Astrocyte (in vitro differentiated cells and primary cell): ENCODE results near the gene SMARCB1. TPM values are rescaled to one million over a fixed set of nuclear protein-coding genes. Genes with fewer than 3 reads are reported as not detected.

ENCODE experiments used
- DNase-seq: peaks from one replicate; pipeline ENCODE4 v3.0.0-alpha.2; 2010; ENCODE audit warnings: low read depth
- FAIRE-seq: peaks from 2 replicates; lab custom pipeline; 2011; peaks lifted over from hg19 to GRCh38; lab: Jason Lieb, UNC
- H2AFZ ChIP-seq: 2 replicates; pipeline ENCODE4 v1.6.0; 2012; ENCODE audit warnings: low read depth, low read length, inconsistent platforms
- H3K27ac ChIP-seq: 2 replicates; pipeline ENCODE4 v1.5.1; 2011; ENCODE audit warnings: low read depth, low read length, inconsistent platforms
- H3K27me3 ChIP-seq: 2 replicates; pipeline ENCODE4 v1.6.0; 2011; ENCODE audit warnings: low read length, inconsistent platforms; ENCODE audit not compliant: insufficient read depth
- H3K36me3 ChIP-seq: 2 replicates; pipeline ENCODE4 v1.5.1; 2011; ENCODE audit warnings: low read length, inconsistent platforms; ENCODE audit not compliant: insufficient read depth
- H3K4me1 ChIP-seq: 2 replicates; pipeline ENCODE4 v1.5.1; 2011; ENCODE audit warnings: low read length, inconsistent platforms; ENCODE audit not compliant: insufficient read depth
- H3K4me2 ChIP-seq: 2 replicates; pipeline ENCODE4 v1.6.0; 2012; ENCODE audit warnings: low read length, inconsistent platforms
- H3K4me3 ChIP-seq: 2 replicates; pipeline ENCODE4 v1.5.1; 2011; ENCODE audit warnings: low read depth, mild to moderate bottlenecking, low read length, inconsistent platforms; ENCODE audit not compliant: insufficient read depth
- H3K79me2 ChIP-seq: 2 replicates; pipeline ENCODE4 v1.6.0; 2012; ENCODE audit warnings: mild to moderate bottlenecking, low read length, inconsistent platforms; ENCODE audit not compliant: insufficient read depth
- H3K9ac ChIP-seq: 2 replicates; pipeline ENCODE4 v1.6.0; 2012; ENCODE audit warnings: mild to moderate bottlenecking, low read length, inconsistent platforms
- H3K9me3 ChIP-seq: 2 replicates; pipeline ENCODE4 v1.5.1; 2012; ENCODE audit warnings: low read depth, mild to moderate bottlenecking, low read length, inconsistent platforms; ENCODE audit not compliant: insufficient read depth
- H4K20me1 ChIP-seq: 2 replicates; pipeline ENCODE4 v1.6.0; 2012; ENCODE audit warnings: low read length, inconsistent platforms; ENCODE audit not compliant: insufficient read depth
- H3K27ac Mint-ChIP-seq: one replicate; pipeline ENCODE4 v1.8.0; 2021; ENCODE audit warnings: mild to moderate bottlenecking, mixed read lengths; ENCODE audit not compliant: unreplicated experiment
- H3K27me3 Mint-ChIP-seq: one replicate; pipeline ENCODE4 v1.8.0; 2021; ENCODE audit warnings: low read depth, mixed read lengths; ENCODE audit not compliant: unreplicated experiment
- H3K36me3 Mint-ChIP-seq: one replicate; pipeline ENCODE4 v1.8.0; 2021; ENCODE audit warnings: low read depth, mixed read lengths; ENCODE audit not compliant: unreplicated experiment
- H3K4me1 Mint-ChIP-seq: one replicate; pipeline ENCODE4 v1.8.0; 2021; ENCODE audit warnings: low read depth, mixed read lengths; ENCODE audit not compliant: unreplicated experiment
- H3K4me3 Mint-ChIP-seq: one replicate; pipeline ENCODE4 v1.8.0; 2021; ENCODE audit warnings: mild to moderate bottlenecking, moderate library complexity, mixed read lengths; ENCODE audit not compliant: unreplicated experiment
- H3K9me3 Mint-ChIP-seq: one replicate; pipeline ENCODE4 v1.8.0; 2021; ENCODE audit warnings: mild to moderate bottlenecking, mixed read lengths; ENCODE audit not compliant: unreplicated experiment
- EZH2 ChIP-seq: IDR thresholded peaks from 2 replicates; pipeline ENCODE4 v1.6.1; 2012; ENCODE audit warnings: mild to moderate bottlenecking, low read length, inconsistent platforms; ENCODE audit not compliant: insufficient read depth
- total RNA-seq: library from RNA; stranded (reverse); gene quantifications from 2 replicates; pipeline ENCODE4 v1.2.1, GENCODE V29; 2021
- TF ChIP-seq, protein P1 (sequence below): IDR thresholded peaks from 2 replicates; pipeline ENCODE4 v1.5.1; 2011; ENCODE audit warnings: low read depth, mild to moderate bottlenecking, inconsistent platforms, low read length, moderate library complexity; ENCODE audit not compliant: insufficient read depth

The SMARCB1 gene
- total RNA-seq, 1 donor from 2014 or later = 91.3 TPM

- FAIRE-seq (no peak), DNase-seq (no peak)
- Mint-ChIP-seq H3K27me3 (no peaks in the 10 kb centered on the region), H3K27ac (peak overlapping the region; percentile 69), H3K9me3 (no peaks in the 10 kb centered on the region), H3K4me3 (no peak overlapping the region), H3K36me3 (peaks cover 21% of the 10 kb centered on the region), H3K4me1 (peaks cover 14% of the 10 kb centered on the region)
- Histone ChIP-seq H3K36me3 (peaks cover 9% of the 10 kb centered on the region), H3K9ac (no peak overlapping the region), H2AFZ (no peak overlapping the region), H3K79me2 (peaks cover 23% of the 10 kb centered on the region), H3K27me3 (no peaks in the 10 kb centered on the region), H3K4me3 (no peak overlapping the region), H3K4me2 (no peak overlapping the region), H4K20me1 (peaks cover 46% of the 10 kb centered on the region), H3K4me1 (peaks cover 2% of the 10 kb centered on the region), H3K27ac (no peak overlapping the region), H3K9me3 (no peaks in the 10 kb centered on the region)
- TF ChIP-seq EZH2 = no peak
- TF ChIP-seq, protein P1, sequence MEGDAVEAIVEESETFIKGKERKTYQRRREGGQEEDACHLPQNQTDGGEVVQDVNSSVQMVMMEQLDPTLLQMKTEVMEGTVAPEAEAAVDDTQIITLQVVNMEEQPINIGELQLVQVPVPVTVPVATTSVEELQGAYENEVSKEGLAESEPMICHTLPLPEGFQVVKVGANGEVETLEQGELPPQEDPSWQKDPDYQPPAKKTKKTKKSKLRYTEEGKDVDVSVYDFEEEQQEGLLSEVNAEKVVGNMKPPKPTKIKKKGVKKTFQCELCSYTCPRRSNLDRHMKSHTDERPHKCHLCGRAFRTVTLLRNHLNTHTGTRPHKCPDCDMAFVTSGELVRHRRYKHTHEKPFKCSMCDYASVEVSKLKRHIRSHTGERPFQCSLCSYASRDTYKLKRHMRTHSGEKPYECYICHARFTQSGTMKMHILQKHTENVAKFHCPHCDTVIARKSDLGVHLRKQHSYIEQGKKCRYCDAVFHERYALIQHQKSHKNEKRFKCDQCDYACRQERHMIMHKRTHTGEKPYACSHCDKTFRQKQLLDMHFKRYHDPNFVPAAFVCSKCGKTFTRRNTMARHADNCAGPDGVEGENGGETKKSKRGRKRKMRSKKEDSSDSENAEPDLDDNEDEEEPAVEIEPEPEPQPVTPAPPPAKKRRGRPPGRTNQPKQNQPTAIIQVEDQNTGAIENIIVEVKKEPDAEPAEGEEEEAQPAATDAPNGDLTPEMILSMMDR = no peak
These were observed 42.3 kb downstream of the SMARCB1 start for GRCh38 chr22:23828800-23829680.

- Histone ChIP-seq H2AFZ (no peak overlapping the region), H4K20me1 (peaks cover 50% of the 10 kb centered on the region), H3K4me1 (peaks cover 2% of the 10 kb centered on the region), H3K9ac (no peak overlapping the region), H3K4me3 (no peak overlapping the region), H3K27me3 (no peaks in the 10 kb centered on the region), H3K36me3 (peaks cover 9% of the 10 kb centered on the region), H3K9me3 (no peaks in the 10 kb centered on the region), H3K27ac (no peak overlapping the region), H3K4me2 (peak overlapping the region; percentile 40), H3K79me2 (peaks cover 23% of the 10 kb centered on the region)
- H3K27ac Mint-ChIP-seq = no peak overlapping the region
- DNase-seq (peak; percentile 80), FAIRE-seq (peak; percentile 97)
- no peak for TF ChIP-seq EZH2
- TF ChIP-seq, protein P1 = no peak
- peaks cover 13% of the 10 kb centered on the region for H3K4me1 Mint-ChIP-seq
- H3K27me3 Mint-ChIP-seq = no peaks in the 10 kb centered on the region
- H3K36me3 Mint-ChIP-seq = peaks cover 19% of the 10 kb centered on the region
- H3K9me3 Mint-ChIP-seq = no peaks in the 10 kb centered on the region
- no peak overlapping the region for H3K4me3 Mint-ChIP-seq
These were observed 43.1 kb downstream of the SMARCB1 start for GRCh38 chr22:23829845-23830372.
